Measurements from ENCODE around the gene TASP1.

GRCh38 chr20:13389115-13389514 lies 249.6 kb downstream of the TASP1 start:
- TF ChIP-seq, protein P1, sequence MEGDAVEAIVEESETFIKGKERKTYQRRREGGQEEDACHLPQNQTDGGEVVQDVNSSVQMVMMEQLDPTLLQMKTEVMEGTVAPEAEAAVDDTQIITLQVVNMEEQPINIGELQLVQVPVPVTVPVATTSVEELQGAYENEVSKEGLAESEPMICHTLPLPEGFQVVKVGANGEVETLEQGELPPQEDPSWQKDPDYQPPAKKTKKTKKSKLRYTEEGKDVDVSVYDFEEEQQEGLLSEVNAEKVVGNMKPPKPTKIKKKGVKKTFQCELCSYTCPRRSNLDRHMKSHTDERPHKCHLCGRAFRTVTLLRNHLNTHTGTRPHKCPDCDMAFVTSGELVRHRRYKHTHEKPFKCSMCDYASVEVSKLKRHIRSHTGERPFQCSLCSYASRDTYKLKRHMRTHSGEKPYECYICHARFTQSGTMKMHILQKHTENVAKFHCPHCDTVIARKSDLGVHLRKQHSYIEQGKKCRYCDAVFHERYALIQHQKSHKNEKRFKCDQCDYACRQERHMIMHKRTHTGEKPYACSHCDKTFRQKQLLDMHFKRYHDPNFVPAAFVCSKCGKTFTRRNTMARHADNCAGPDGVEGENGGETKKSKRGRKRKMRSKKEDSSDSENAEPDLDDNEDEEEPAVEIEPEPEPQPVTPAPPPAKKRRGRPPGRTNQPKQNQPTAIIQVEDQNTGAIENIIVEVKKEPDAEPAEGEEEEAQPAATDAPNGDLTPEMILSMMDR (IDR thresholded peaks at IDR 0.05): no peak
- no peak for TF ChIP-seq ZFX (IDR thresholded peaks at IDR 0.05; ENCODE audit: borderline replicate concordance)
